NCI-H1417 treated with DMSO at 0.1 percent for 48 hours (cell line): Measurements from ENCODE around the gene RORC.
"Not testable (repeated sequence)": the region's sequence is repeated elsewhere in the genome, so short reads cannot be mapped to it uniquely, and the experiment has no call there.

Source experiments
- DNase-seq: peaks from one replicate; lab custom pipeline; 2025; lab: John Stamatoyannopoulos, UW

The RORC gene

DNA sequence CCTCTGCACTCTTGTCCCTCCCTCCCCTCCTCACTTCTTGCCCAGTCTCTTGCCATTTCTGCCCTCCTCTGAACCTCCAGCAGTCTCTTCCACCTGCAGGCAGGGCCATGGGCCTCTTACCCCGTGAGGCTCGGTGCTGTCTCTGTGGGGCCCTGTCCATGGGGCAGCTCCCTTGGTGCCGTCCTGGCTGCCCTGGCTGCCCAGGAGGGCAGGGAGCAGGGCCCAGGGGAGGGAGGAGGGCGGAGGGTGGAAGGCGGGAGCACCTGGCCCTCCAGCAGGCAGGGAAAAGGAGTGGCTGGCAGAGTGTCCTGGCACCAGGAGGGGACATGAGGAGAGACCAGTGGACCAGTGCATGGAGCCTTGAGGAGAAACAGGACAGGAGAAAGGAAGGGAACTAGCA lies at the start of gene RORC:
Gene RORC (minus strand): TSS at position 198 of the 400 bp plus-strand sequence. CDS start 38 bp downstream, at position 160.
- DNase-seq: no peak

GRCh38 chr1:151875419-151876097 lies 44.0 kb upstream of the RORC start:
- no peak for DNase-seq

DNA sequence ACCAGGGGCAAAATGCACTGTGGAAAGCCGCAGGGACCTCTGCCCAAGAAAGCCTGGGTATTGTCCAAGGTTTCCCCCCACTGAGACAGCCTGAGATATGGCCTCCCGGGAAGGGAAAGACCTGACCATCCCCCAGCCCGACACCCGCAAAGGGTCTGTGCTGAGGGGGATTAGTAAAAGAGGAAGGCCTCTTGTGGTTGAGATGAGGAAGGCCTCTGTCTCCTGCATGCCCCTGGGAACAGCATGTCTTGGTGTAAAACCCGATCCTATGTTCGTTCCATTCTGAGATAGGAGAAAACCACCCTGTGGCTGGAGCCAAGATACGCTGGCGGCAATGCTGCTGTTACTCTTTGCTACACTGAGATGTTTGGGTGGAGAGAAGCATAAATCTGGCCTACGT lies 41.2 kb upstream of the RORC start:
- DNase-seq: not testable (repeated sequence)

DNA sequence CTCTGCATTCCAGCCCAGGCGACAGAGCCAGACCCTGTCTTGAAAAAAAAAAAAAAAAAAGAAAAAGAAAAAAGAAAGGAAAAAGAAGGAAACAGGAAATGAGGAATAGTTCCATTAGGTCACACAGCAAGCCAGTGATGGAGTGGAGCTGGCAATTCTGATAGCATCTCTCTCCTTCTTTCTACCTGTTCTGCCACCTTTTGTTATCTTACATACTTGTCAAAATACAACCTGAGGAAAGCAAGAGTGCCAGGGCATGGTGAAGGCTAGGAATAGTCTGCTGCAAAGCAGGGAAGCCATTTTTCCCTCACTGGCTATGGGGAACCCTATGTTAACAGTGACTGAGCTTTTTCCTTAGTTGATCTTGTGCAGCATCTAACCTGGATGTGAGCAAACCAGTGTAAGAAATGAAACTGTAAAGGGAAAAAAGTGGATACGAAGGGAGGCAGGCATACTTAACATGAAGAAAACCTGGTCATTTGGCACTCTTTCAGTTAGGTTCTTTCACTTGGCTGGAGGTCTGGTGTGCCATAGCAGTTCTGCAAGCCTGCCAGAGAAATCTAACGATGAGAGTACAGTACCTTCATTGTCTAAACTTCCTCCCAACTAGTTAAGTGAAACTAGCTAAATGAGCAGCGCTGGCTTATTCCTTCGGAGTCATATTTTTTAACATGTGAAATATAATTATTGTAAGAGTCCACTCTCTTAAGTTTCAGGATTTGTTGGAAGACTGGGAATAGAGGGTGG lies 39.9 kb upstream of the RORC start:
- no peak for DNase-seq

DNA sequence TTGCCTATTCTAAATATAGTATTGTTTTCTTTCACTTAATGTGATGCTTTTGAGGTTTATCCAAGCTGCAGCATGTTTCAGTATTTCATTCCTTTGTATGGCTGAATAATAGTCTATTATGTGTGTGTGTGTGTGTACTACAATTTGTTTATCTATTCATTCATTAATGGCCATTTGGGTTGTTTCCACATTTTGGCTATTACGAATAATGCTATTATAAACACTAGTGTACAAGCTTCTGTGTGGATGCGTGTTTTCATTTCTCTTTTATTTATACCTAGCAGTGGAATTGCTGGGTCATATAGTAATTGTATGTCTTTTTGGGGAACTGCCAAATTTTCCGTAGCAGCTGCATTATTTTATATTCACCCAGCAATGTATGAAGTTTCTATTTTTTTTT lies 36.9 kb upstream of the RORC start:
- DNase-seq: no peak

DNA sequence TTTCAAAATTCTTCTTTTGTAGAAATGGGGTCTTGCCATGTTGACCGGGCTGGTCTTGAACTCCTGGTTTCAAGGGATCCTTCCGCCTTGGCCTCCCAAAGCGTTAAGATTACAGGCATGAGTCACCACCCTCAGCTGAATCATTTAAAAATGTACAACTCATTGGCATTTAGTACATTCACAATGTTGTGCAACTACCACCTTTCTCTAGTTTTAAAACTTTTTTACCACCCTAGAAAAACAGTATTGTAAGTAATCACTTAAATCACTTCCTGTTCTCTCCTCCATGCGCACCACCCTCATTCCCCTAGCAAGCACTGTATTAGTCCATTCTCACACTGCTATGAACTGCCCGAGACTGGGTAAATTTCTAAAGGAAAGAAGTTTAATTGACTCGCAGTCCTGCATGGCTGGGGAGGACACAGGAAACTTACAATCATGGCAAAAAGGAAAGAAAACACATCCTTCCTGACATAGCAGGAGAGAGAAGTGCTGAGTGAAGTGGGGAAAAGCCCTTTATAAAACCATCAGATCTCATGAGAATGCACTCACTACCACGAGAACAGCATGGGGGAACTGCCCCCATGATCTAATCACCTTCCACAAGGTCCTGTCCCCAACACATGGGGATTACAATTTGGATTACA lies 36.3 kb upstream of the RORC start:
- no peak for DNase-seq

DNA sequence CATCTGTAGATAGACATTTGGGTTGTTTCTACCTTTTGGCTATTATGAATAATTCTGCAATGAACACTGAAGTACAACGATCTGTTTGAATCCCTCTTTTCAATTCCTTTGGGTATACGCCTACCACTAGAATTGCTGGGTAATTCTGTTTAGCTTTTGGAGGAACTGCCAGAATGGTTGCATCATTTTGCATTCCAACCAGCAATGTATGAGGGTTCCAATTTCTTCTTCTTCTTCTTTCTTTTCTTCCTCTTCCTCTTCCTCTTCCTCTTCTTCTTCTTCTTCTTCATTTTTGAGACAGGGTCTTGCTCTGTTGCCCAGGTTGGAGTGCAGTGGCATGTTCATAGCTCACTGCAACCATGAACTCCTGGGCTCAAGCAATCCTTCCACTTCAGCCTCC lies 35.7 kb upstream of the RORC start:
- no peak for DNase-seq

DNA sequence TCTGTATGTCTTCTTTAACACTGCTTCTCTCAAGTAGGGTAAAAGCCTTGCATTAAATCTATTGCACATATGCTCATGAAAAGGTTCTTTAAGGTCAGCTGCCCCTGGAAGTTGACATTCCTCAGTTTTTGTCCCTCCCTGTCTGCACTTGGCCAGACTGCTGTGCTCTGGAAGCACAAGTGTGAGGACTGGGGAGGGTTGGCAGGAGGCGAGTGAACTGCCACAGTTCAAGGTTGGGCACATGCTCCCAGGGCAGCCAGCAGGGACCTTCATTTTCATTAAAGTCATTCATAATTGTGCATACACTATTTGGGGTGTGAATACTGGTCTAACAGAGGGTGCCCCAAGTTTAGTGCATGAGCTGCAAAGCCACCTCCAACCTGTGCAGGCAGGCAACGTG lies 32.8 kb upstream of the RORC start:
- no peak for DNase-seq

- no peak for DNase-seq
These were observed 31.0 kb upstream of the RORC start for GRCh38 chr1:151862604-151863003.

DNA sequence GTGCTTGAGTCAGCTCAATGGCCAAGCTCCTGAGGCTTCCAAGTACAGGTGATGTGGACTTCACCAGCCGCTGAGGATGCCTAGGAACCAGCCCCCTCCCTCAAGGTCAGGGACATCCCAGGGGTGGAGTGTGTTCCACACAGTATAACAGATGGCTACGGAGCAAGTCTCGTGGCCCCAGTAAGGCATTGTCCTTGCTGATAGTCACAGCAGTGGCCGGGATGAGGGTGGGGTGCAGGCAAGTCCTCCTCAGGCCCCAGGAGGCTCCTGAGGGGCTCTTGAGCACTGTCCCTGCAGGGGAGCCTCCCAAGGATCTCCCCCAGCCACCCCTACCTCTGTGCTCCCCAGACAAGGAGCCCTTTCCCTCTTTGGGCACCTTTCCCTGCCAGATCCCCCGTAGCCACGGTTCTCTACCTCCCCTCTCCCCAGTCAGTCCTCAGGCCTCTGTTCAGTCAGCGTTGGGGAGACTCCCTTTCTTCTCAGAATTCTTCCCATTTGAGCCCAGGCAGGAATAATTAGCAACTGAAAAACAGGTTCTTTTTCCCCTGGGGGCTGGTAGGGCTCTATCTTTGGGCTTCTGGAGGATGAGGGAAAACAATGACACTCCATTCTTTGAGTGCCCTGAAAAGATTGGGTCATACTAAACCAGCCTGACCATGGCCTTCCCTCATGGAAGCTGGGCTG lies 29.0 kb upstream of the RORC start:
- no peak for DNase-seq

- DNase-seq: no peak
These were observed 28.3 kb upstream of the RORC start for GRCh38 chr1:151859891-151860293.

DNA sequence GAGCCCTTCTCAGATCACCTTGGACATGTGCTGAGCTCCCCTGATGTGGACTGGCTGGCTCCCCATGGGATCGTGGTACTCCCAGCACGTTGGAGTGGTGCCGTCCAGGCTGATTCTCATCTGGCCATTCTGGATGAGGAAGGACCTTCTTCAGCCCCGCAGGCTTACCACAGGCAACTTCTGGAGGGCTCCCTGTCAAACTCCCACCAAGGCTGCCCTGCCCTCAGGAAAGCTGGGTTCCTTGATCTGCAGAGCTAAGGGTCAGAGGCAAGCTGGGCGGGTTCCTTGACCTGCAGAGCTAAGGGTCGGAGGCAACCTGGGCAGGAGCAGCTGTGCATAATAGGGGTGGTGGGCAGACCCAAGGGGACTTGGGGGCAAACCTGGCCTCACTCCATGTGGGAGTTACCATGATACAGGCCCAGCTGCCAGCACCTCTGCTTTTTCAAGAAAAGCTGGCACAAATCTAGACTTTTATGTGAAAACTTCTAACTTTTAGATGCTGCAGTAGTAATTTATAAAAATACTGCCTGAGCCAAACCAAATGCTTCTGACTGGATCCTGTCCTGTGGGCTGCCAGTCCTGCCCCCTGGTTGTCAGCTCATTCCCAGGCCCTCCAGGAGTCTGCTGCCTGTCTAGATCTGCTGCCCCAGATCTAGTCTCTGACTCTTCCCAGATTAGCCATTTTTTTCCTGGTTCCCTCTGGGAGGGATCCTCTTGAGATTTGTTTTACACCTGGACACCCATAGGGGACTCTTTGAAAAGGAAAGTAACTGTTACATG lies 27.5 kb upstream of the RORC start:
- no peak for DNase-seq

GRCh38 chr1:151858030-151858746 lies 26.6 kb upstream of the RORC start:
- no peak for DNase-seq

DNA sequence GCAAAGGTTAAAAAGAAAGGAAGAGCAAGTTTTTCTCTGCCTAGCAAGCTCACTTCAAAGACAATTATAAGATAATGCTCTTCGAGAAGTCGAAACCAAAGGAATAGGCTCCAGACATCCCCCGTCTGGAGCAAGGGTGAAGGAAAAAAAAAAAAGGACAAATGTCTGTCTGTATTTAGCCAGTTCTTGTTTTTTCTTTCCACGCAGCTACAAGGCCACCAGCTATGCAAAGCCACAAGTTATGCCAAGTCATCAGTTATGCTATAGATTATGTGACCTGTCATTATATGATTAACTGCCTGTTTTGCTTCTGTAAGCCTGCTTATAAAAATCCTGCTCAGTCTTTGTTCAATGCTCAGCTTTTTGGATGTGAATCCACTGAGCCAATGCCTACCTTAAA lies 24.3 kb upstream of the RORC start:
- DNase-seq: no peak

- not testable (repeated sequence) for DNase-seq
These were observed 23.9 kb upstream of the RORC start for GRCh38 chr1:151855516-151855915.

- DNase-seq: no peak
These were observed 23.1 kb upstream of the RORC start for GRCh38 chr1:151854658-151855057.

- DNase-seq: no peak
These were observed 21.9 kb upstream of the RORC start, which contains the start of gene THEM5 for GRCh38 chr1:151853411-151853943. Gene THEM5, minus strand, starts transcription at chr1:151853712. Its CDS starts 147 bp downstream, at chr1:151853565.

- DNase-seq: no peak
These were observed 21.1 kb upstream of the RORC start for GRCh38 chr1:151852733-151853132.

- no peak for DNase-seq
These were observed 20.3 kb upstream of the RORC start for GRCh38 chr1:151851886-151852285.

DNA sequence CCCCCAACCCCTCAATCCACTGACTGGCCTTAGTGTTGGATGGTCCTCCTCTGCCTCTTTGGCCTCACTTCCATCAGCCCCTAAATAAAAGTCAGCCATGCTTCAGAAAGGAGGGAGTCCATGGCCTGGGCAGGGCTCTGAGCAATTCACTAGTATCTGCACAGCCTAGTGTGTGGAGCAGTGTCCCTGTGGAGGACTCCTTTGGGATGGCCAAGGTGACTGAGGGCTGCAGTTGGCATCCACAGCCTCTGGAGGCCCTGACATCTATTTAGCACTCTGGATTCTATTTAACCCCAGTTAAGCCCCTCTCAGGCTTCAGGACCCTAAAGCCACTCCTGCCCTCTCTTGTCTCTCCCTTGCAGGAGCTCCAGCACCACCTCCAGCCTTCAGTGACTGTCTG lies 18.3 kb upstream of the RORC start:
- DNase-seq: no peak

DNA sequence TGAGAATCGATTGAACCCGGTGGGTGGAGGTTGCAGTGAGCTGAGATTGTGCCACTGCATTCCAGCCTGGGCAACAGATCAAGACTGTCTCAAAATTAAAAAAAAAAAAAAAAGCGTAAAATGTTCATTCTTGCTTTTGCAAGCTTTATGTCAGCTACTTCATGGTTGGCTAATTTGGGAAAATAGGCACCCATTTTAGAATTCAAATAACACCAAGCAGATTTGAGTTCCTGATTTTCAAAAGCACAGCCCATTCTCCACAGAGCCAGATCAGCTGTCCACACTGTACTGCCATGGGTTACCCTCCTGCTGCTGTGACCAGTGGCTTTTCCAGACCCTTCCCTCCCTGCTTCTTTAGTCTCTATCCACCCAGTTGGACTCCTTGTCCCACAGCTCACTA lies 17.5 kb upstream of the RORC start:
- no peak for DNase-seq
